ENCODE measurements around the gene ARHGEF28.

Gene ARHGEF28

DNA sequence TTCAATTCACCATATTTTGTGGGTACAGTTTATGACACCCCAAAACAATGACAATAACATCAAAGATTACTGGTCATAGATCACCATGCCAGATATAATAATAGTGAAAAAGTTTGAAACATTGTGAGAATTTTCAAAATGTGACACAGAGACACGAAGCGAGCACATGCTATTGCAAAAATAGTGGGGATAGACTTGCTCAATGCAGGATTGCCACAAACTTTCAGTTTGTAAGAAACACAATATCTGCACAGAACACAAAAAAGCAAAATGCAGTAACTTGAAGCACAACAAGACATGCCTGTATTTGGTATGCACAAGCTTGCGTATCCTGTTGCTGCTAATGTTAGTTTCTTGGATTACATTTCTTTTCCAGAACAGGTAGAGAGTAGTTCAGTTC is 35.8 kb downstream of the ARHGEF28 start:
- DNase-seq (ENCODE audit: low read depth): no peak

DNA sequence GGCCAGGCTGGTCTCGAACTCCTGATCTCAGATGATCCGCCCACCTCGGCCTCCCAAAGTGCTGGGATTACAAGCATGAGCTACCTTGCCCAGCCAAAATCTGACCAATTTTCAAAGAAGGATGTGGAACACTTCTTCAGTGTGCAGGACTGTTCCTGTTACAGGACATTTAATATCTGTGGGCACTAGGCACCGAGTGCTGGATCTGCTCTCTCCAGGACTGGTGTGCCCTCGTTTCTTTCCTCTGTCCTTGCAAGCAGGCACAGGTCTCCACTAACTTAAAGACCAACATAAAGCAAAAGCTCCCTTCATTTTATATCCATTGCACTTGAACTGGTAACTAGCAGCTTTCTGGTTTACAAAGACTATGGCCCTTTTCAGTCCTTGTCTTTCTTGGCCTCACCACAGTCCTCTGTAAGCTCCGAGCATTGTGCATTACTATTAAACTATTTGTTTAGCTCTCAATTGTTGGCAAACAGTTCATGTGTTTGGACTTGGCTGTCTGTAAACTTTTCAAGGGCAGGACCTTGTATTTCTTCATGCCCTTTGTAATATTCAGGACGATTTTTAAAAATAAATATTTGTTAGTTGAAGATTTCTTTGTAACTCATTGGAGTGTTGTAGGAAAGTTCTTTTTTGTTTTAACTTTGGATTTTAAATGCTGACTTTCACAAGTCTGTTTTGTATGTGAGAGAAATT is 37.3 kb downstream of the ARHGEF28 start:
- DNase-seq (ENCODE audit: low read depth): no peak

DNA sequence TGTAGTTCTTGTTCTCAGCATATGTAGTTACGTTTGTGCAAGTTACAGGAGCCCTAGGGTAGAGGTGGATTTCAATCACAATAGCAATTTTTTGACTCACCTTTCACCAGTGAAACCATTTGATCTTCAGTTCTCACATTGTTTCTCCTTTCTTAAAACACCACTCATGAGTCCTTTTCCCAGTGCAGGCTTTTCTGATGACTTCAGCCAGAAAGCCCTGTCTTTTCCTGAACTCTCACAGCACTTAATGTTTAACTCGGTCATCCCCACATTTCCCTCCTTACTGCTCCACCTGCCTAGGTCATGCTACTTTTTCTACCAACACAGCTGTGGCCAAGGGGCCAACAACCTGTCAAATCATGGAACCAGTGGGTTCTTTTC is 37.9 kb downstream of the ARHGEF28 start:
- DNase-seq (ENCODE audit: low read depth): no peak

DNA sequence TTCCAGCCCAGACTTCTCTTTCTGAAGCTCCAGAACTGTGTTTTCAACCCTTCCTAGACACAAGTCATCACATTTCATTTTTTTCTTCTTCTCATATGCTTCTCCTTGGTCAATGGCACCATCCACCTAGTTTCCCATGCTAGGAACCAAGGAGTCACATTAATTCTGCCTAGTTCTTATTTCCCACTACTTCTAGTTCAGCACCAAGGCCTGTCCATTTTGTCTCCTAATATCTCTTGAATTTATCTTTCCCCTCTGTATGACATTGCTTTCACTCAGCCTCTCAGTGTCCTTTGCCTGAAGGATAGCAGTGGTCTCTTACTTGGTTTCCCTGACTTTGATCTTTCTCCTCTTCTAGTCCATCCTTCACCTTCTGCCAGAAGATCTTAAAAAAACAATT is 38.8 kb downstream of the ARHGEF28 start:
- DNase-seq (ENCODE audit: low read depth): no peak

DNA sequence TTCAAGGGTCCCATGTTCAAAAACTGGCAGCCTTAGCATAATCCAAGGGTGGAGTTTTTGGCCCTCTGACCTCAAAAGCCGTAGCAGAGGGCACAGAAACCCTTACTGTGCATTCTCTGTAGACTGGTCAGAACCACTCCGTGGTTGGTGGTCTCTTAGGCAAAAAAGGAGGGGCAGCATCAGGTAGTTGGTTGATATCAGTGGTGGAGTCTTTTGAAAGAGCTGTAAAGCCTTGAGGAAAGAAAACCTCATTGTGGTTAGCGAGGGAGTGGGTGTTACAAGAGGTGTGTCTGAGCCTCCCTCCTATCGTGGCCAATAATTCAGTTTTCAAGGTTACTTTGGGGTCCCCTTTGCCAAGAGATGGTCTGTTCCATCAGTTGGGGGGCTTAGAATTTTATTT is 40.9 kb downstream of the ARHGEF28 start:
- DNase-seq (ENCODE audit: low read depth): no peak

DNA sequence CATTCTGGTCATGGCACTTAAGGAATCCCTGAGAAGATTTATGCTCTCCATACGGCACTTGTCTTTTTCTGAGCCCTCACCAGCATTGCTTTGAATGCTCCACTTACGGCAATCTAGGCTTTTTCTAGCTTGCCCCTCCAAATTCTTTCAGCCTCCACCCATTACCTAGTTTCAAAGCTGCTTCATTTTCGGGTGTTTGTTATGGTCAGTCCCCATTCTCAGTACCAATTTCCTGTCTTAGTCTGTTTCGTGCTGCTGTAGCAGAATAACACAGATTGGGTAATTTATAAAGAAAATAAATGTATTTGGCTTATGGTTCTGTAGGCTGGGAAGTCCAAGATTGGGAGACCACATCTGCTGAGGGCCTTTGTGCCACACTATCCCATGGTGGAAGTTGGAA is 42.0 kb downstream of the ARHGEF28 start:
- no peak for DNase-seq (ENCODE audit: low read depth)

DNA sequence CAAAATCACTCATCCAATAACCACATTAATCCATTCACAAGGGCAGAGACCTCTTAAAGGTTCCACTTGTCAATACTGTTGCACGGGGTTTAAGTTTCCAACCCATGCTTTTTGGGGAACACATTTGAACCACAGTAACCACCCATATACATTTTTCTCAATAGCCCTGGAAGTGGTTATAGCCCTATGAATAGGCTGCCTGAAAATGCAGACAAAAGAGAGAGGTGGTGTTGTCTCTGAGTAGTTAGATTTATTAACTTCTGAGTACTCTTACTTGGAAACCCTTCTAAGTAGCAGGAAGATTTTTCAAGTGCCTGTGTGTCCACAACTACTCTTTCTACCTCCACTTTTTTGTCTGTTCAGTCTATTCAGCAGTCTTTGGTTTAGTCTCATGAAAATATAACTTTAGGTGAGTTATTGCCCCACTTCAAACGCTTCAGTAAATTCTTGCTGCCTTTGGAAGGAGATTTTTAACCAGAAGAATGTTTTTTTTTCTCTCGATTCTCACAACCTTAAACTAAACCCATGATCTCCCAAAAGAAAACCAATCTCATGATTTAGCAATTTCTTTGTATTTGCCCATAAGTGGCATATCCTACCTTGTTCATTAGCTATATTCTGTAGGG is 42.6 kb downstream of the ARHGEF28 start:
- DNase-seq (ENCODE audit: low read depth): no peak

DNA sequence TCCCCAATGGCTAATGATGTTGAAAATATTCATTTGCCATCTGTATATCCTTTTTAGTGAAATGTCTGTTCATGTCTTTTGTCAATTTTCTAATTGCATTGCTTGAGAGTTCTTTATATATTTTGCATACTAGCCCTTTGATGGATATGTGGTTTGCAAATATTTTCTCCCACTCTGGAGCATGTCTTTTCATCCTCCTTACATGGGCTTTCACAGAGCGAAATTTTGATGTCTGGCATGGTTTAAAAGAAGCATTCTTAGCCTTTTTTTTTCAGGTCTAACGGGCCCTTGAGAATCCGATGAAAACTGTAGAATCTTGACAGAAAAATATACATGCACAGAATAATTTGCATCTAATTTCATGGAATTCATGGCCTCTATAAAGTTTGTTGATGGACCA is 44.7 kb downstream of the ARHGEF28 start:
- DNase-seq (ENCODE audit: low read depth): no peak

DNA sequence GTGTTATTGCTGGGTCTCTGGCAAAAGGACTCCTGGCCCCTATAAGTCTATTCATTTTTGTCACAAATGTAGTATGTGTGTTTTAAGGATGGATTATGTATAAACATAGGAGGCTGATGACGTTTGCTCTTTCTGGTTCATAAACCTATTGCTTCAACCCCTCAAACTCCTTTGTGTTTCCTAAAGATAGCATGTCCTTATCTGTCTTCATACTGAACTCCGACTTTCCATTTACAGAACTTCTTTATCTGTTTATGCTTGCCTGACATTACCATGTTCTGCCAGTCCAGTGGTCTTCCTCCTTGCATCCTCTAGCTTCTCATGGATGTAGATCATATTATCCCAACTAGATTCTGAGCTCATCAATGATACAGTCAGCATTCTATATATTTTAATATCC is 46.1 kb downstream of the ARHGEF28 start:
- no peak for DNase-seq (ENCODE audit: low read depth)

DNA sequence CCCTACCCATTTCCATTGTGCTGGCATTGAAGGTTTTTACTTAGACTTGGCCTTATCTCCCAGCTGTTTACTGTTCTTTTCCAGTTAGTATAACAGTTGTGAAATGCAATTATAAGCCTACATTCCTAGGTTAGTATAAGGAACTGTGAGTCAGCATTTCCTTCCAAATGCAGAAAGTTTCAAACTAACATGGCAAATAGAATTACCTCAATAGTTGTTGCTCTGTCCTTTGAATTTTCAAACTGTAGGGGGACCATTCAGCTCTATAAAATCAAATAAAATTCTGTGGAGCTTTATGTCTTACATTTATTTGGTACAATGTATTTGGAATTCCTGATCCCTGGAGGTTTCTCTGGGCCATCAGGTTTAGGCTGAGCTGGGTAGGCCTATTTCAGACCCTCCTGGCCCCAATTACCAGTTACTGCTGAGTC is 47.2 kb downstream of the ARHGEF28 start:
- no peak for DNase-seq (ENCODE audit: low read depth)

DNA sequence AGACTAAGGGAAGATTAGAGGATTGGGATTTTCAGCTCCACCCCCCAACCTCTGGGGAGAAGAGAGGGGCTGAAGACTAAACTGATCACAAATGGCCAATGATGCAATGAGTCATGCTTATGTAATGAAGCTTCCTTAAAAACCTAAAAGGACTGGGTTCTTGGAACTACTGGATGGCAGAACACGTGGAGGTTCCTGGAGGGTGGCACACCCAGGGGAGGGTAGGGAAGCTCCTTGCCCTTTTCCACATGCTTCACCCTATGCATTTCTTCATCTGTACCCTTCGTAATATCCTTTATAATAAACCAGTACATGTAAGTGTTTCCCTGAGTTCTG is 48.6 kb downstream of the ARHGEF28 start:
- DNase-seq (ENCODE audit: low read depth): no peak

DNA sequence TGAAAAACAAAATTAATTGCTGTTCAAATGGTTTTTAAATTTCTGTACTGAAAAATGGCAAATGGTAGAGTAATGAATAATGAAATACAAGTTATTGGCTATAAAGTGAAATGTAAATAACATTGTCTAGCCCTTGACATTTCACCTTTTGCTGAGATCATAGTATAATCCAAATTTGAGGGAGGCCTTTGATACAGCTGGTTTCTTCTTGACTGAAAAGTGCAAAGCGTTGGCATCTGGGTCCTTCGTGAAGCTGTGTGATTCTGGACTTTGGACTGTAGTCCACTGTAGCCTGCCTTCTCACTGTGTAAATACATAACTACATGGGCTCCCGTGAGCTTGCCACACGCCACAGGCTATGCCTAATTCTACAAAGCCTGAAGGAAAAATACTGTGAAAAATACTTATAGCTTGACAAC is 52.3 kb downstream of the ARHGEF28 start:
- DNase-seq (ENCODE audit: low read depth): no peak

DNA sequence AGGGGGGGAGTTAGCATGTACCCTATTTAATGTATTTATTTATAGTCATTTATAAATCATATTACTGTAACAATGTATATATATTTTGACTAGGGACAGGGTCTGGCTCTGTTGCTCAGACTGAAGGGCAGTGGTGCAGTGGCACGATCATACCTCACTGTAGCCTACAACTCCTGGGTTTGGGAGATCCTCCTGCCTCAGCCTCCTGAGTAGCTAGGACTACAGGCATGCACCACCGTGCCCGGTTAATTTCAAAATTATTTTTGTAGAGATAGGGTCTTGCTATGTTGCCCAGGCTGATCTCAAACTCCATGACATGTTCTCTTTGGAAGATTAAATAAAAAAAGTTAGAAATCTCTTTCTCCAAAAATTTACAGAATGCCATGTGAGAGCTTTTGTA is 52.8 kb downstream of the ARHGEF28 start:
- DNase-seq (ENCODE audit: low read depth): no peak

DNA sequence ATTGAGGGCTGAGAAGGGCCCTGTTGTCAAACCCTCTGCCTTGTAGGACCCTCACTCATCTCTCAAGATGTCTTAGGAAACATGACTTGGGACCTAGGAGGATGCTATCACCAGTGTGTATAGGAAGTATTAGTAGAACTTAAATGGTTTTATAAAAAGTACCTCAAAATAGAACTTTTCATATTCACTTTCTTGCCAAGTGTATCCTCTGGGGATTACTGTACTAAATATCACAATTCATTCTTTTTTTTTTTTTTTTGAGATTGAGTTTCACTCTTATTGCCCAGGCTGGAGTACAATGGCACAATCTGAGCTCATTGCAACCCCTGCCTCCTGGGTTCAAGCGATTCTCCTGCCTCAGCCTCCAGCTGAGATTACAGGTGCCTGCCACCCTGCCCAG is 56.2 kb downstream of the ARHGEF28 start:
- no peak for DNase-seq (ENCODE audit: low read depth)

DNA sequence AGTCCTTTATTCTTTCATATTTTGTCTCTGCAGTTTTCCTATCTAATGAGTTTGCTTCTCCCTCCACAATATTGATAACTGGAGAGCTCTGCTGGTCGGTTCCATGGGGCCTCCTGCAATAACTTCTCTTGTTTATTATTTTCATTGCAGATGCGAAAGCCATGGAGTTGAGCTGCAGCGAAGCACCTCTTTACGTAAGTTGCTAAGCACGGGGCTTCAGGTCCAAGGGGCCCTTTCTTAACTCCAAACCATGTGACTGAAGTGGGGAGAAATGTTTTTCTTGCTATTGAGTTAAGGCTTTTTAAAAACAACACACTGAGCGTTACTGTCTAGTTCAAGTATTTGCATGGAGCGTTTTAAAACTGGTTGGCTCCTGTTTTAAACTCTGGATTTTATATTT is 58.7 kb downstream of the ARHGEF28 start:
- no peak for DNase-seq (ENCODE audit: low read depth)

DNA sequence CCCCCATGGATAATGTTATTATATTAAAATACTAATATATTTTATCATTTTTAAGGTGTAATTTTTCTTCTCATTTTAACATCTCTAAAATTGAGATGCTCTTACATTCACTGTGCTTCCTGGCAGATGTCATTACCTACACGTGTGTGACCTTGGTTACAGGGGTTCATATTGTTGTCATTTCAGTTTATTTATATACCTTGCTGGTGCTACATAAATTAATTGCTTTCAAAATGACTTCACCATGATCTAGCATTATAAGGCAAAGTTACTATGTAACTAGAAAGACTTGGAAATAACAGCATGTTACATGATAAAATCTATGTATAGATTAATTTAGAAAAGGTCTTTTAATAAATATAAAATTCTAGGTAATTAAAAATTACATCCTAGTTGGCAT is 60.9 kb downstream of the ARHGEF28 start:
- no peak for DNase-seq (ENCODE audit: low read depth)

DNA sequence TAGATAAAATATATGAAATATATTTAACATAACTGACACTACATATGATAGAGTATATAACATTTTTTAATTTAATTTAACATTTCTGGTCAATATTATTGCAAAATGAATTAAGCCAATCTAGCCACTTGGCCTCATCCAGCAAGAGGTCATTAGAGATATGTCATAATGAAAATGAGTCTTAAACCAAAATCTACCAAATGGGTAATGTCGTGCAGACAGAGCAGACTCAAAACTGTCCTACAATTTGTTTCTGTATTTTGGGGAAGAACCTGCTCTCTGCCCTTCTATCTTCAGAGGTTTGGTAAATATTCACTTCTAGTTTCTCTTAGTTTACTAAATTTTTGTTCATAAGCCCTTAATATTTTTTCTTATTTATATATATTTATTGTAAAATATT is 61.4 kb downstream of the ARHGEF28 start:
- DNase-seq (ENCODE audit: low read depth): no peak

DNA sequence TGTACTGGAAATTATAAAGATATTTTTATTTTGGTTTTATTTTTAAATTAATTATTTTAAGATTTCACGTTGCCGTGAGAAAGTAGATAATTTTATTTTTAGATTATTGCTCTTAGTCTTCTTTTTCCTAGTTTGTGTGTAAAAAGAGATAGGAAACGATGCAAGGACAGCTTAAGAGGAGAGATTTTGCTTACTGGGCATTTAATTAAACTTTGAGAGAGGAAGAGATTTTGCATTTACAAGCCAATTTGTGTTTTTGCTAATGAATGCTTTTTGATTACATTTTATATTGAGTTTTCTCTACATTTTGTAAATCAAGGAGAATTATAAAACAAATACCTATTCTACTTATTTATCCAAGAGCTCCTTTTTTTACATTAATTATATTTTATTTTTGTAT is 64.0 kb downstream of the ARHGEF28 start:
- DNase-seq (ENCODE audit: low read depth): no peak

DNA sequence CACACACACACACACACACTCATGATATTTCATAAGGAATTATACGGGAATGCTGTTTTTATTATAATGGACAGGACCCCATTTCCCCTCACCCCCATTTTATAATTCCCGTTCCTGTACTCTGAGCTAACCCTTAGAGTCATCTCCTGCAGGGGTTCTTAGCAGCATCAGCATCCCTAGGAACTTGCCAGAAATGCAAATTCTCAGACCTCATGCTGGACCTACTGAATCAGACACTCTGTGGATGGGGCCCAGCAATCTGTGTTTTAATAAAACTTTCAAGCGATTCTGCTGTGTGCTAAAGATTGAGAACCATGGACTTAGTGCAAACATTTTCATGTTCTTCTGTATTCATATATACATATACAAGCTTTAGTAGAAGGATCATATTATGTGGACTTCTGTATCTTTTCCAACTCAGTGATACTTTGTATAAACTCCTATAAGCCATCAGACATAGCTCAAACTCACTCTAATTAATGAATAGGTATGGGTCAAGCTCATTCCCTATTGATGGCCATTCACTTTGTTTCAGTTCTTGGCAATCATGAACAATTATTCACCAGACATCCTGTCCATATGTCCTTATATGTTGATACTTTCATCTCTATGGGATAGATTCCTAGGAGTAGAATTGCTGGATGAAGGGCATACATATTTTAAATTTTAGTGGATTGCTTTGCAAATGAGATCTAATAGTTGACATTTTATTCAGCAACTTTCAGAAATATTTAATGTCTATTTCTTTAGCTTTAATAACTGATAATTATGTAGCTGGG is 65.5 kb downstream of the ARHGEF28 start:
- no peak for DNase-seq (ENCODE audit: low read depth)

DNA sequence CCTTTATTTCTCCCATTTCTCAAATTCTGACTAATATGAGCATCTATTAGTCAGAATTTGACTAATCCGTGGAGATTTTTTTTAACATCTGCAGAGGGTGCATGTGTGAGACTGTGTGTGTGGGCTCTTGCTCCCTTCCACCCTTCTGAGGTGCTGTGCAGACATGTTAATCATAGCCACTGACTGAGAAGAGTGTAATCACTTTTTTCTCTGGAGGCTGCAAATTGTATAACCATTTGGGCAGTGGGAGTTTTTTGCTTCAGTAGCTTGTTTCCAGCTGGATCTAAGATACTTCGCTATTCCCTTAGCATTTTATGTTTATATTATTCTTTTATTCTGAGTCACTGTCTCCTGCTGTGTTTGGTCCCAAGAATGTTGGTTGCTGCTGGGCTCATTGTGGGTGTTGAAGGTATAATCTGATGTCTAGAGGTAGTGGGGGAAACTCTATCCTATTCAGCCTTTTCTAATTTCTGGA is 66.2 kb downstream of the ARHGEF28 start:
- no peak for DNase-seq (ENCODE audit: low read depth)

DNA sequence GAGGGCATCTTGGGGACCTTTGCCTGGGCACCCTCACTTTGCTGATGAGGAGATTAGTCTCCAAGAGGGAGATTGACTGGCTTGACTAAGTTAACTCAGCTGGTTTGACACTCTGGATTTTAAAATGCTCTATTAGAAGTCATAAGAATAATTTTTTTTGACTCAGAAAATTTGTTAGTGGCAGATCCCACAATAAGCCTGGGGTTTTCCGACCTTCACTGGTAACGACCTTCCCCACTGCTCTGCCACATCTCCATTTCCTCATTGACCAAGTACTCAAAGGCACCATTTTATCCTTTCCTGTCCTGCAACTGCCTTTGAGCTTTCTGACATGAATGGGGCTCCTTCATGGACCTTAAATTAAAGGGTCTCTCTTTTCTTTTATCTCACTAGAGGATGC is 67.0 kb downstream of the ARHGEF28 start:
- no peak for DNase-seq (ENCODE audit: low read depth)

DNA sequence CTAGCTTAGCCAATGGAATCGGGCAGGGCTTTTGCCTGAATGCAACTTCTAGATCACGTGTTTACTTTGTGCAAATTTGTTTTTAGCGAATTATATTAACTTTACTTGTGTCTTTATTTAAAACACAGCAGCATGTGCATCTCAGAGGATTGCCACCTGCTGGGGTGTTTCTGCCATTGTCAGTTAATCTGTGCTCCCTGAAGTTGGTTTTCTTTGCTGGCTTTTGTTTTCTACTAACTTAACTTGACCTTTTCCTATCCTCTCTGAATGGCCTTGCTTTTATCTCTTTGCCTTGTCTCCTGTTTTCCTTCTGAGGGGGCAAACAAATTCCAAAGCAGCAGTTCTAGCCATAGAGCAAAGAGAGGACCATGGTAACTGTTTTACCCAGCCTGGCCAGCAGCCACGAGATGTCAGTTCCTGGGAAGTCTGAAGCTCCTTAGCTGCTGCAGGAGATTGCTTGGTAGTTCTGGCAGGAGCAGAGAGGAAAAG is 67.6 kb downstream of the ARHGEF28 start:
- DNase-seq (ENCODE audit: low read depth): no peak

DNA sequence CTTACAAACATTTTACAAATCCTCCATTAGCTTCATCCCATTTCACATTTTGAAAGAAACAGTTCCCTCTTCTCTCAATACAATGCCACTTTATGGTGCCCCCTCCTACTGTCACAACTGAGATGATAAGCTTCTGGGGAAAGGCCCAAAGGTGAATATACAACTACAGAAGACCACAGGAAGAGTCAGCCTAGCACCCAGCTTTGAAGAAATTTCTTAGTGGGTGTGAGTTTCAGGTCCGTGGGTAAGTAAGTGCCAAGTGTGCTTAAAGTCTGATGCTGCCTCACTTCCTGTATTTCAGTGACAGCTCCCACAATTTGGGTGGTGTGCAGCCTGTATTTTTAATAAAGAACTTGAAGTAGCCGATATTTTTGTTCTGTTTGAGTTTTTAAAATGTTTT is 68.1 kb downstream of the ARHGEF28 start:
- no peak for DNase-seq (ENCODE audit: low read depth)

All from stimulated activated CD8-positive, alpha-beta memory T cell treated with anti-CD3 and anti-CD28 coated beads, Interleukin-7, amount 100 ng/mL, for 24 hours (primary cell).